Osteocyte (in vitro differentiated cells): Measurements from ENCODE around the gene ERAP2. TPM values are rescaled to one million over a fixed set of nuclear protein-coding genes. Genes with fewer than 3 reads are reported as not detected.

Source experiments
- DNase-seq: peaks from one replicate; pipeline ENCODE4 v3.0.0; 2021; ENCODE audit warnings: mixed read lengths; ENCODE audit not compliant: unreplicated experiment; ENCODE audit errors: extremely low spot score
- H3K27ac Mint-ChIP-seq: one replicate; pipeline ENCODE4 v1.8.0; 2021; ENCODE audit warnings: mild to moderate bottlenecking, mixed read lengths; ENCODE audit not compliant: unreplicated experiment
- H3K27me3 Mint-ChIP-seq: one replicate; pipeline ENCODE4 v1.8.0; 2021; ENCODE audit warnings: mixed read lengths; ENCODE audit not compliant: unreplicated experiment
- H3K36me3 Mint-ChIP-seq: one replicate; pipeline ENCODE4 v1.8.0; 2021; ENCODE audit warnings: mixed read lengths; ENCODE audit not compliant: unreplicated experiment
- H3K4me1 Mint-ChIP-seq: one replicate; pipeline ENCODE4 v1.8.0; 2021; ENCODE audit warnings: mixed read lengths; ENCODE audit not compliant: unreplicated experiment
- H3K4me3 Mint-ChIP-seq: one replicate; pipeline ENCODE4 v1.8.0; 2021; ENCODE audit warnings: mild to moderate bottlenecking, moderate library complexity, mixed read lengths; ENCODE audit not compliant: unreplicated experiment
- H3K9me3 Mint-ChIP-seq: one replicate; pipeline ENCODE4 v1.8.0; 2021; ENCODE audit warnings: mixed read lengths; ENCODE audit not compliant: unreplicated experiment
- CTCF ChIP-seq: fragments of 200-600 bp; sonication (generic); IDR thresholded peaks from 2 replicates; pipeline ENCODE4 v1.5.0; 2021; ENCODE audit warnings: antibody characterized with exemption, mild to moderate bottlenecking, moderate library complexity
- total RNA-seq: library from RNA; stranded (reverse); gene quantifications from 2 replicates; pipeline ENCODE4 v1.2.1, GENCODE V29; 2021

ERAP2 gene
- total RNA-seq, 1 donor from 2014 or later = 3.5 TPM

DNA sequence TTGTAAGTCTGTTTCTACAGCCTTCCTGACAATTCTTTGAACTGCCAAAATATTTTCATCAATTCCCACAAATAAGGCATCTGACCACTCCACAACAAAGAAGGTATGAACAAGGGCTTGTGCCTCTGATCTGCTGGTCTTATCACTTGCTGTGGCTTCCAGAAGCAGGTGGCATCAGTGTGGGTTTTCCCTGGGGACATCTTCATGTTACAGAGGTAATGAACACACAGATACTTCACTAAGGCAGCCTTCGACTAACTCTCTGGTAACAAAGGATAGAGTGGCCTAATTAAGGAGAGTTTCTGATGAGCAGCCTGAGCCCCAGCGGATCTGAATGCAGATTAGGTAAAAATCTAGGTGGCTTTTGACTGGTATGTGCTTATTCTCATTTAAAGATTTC, 15.2 kb upstream of the ERAP2 start:
- no peaks in the 10 kb centered on the region for H3K36me3 Mint-ChIP-seq
- H3K4me3 Mint-ChIP-seq = no peak overlapping the region
- no peak overlapping the region for H3K27ac Mint-ChIP-seq

GRCh38 chr5:96863114-96863513, 13.2 kb upstream of the ERAP2 start:
- Mint-ChIP-seq H3K4me1 (no peaks in the 10 kb centered on the region), H3K9me3 (no peaks in the 10 kb centered on the region), H3K27me3 (peaks cover 4% of the 10 kb centered on the region), H3K27ac (no peak overlapping the region), H3K4me3 (no peak overlapping the region), H3K36me3 (no peaks in the 10 kb centered on the region)
- no peak for TF ChIP-seq CTCF
- no peak for DNase-seq

More for the DNA sequence above, 15.2 kb upstream of the ERAP2 start:
- H3K27me3 Mint-ChIP-seq = peaks cover 4% of the 10 kb centered on the region
- no peak for DNase-seq
- no peaks in the 10 kb centered on the region for H3K4me1 Mint-ChIP-seq
- no peak for TF ChIP-seq CTCF
- no peaks in the 10 kb centered on the region for H3K9me3 Mint-ChIP-seq

DNA sequence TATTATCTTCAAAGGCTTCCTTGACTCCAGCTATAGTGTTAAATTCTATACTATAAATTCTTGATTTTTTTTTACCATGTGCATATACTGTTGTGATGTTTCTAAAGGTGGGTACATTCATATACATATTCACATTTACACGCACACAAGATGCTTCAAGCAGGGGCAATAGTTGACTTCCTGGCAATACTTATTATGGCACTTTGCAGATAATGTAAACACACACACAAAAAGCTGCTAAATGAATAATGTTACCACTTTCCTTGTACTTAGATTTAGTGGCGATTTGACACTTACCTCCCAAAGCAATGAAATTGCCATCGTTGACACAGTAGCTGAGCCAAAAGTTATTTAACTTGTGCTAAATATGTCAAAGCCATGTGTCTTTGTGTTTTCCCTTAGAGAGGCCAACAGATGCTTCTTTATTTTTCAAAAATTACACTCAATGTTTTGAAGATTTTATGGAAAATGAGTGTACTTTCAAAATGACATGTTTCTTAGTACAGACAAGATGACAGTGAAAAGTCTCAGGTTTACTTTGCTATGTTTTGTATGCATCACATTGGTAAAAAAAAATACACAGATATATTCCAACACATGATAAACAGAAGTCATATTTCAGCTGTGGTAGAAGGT, 12.2 kb upstream of the ERAP2 start:
- no peak for TF ChIP-seq CTCF
- Mint-ChIP-seq H3K4me3 (no peak overlapping the region), H3K9me3 (no peaks in the 10 kb centered on the region), H3K4me1 (peaks cover 1% of the 10 kb centered on the region), H3K27me3 (peaks cover 4% of the 10 kb centered on the region), H3K27ac (no peak overlapping the region), H3K36me3 (no peaks in the 10 kb centered on the region)
- no peak for DNase-seq

DNA sequence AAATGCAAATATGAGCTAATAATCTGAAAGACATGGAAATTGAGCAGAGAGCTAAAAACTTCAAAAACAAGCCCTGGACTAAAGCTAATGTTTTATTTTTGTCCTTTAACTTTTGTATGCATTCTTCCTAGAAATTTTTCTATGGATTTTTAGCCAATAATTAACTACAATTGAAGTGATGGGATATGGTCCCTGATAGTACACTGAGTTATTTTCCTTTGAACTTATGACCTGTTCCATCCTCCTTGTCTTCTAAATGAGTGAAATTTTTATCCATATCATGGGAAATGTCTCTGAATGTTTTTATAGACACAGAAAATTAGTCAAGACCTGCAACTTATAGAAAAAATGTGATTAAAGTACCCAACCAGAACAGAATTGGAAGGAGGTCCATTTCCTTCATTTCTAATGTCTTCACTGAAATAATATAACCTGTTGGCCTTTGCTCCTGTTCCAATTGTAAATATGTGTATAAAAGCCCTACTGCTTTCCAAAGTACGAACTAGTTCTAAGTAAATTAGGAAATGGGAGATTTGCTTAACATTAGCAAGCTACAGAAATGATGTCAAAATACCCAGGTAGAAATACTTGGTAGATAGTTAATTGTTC, 11.3 kb upstream of the ERAP2 start:
- Mint-ChIP-seq H3K36me3 (no peaks in the 10 kb centered on the region), H3K4me3 (no peak overlapping the region), H3K9me3 (no peaks in the 10 kb centered on the region), H3K27ac (no peak overlapping the region), H3K4me1 (peaks cover 4% of the 10 kb centered on the region), H3K27me3 (peaks cover 4% of the 10 kb centered on the region)
- no peak for DNase-seq
- TF ChIP-seq CTCF = no peak

DNA sequence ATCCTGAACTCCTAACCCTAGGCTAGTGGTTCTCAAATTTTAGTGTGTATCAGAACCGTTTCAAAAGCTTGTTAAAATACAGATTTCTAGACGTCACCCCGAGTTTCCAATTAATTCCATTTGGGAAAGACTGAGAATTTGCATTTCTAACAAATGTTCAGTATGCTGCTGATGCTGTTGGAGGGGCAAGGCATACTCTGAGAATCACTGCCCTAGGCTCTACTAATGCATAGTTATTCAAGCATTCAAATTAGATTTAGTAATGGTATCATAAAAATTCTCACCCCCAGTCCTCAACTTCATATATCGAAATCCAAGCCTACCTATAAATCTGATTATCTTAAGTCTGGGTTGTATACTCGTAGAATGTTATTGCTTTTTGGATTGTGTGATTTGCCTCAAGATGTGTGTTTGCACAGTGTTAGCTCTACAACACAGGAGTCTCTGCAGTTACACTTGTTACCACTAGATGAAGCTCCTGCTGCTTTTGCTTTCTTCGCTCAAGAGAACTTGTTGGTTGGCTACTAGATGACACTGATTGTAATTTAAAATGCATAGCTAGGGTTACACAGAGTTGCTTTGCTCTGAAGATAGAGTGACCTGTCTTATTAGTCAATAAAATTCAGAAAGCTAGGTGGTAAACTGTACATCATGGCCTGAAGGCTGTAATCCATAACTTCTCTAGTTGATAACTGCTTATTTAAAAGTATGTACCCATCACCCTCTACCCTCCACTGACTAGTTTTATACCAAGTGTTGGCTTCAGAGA, 7.5 kb upstream of the ERAP2 start:
- no peak overlapping the region for H3K27ac Mint-ChIP-seq

More for the DNA sequence above, 7.5 kb upstream of the ERAP2 start:
- Mint-ChIP-seq H3K27me3 (peaks cover 3% of the 10 kb centered on the region), H3K9me3 (no peaks in the 10 kb centered on the region), H3K4me3 (no peak overlapping the region), H3K36me3 (no peaks in the 10 kb centered on the region), H3K4me1 (peaks cover 6% of the 10 kb centered on the region)
- TF ChIP-seq CTCF = peak; percentile 94
- no peak for DNase-seq
